Measurements from ENCODE around the gene CFAP251.

The CFAP251 gene

DNA sequence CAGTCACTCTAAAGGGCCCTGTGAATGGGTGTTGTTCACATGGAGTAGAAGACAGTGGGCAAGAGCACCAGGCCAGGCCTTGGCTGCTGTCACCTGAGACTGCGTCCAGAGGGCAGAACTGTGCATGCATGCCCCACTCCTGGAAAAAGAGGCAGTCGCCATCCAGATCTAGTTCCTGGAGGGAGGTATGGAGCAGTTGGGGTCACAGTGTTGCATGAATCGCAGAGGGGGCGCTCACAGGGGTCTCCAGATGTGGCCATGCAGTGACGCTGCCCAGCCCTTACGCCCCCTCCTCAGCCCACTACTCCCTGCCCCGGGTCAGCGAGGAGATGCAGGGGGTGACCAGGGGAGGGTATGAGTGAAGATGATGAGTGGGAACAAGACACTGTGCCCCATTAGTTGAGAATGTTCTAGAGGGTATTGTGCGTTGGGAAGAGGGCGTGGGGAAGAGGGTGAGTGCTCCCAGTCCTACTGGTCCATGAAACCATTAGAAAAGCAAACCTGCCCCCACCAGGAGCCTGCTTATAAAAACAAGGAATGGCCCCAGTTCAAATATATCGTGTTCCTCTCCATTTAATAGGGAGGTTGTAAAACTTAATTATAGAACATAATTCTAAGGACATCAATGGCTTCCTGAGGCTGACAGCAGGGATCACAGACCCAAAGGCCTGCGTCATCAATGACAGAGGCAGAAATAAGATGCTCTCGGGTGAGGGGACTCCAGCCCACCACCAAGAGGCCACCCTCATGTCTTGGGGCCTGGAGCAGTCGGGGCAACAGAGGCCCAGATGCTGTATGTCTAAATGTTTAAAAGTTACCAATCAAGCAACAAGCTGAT lies 71.1 kb downstream of the CFAP251 start:
- no peak for DNase-seq
- in situ Hi-C loops (cut with HindIII; ENCODE audit: low pct_ligation_motif_present, low pct_unique_long_range_greater_than_20kb, low sequenced_read_pairs), result no loop called here

DNA sequence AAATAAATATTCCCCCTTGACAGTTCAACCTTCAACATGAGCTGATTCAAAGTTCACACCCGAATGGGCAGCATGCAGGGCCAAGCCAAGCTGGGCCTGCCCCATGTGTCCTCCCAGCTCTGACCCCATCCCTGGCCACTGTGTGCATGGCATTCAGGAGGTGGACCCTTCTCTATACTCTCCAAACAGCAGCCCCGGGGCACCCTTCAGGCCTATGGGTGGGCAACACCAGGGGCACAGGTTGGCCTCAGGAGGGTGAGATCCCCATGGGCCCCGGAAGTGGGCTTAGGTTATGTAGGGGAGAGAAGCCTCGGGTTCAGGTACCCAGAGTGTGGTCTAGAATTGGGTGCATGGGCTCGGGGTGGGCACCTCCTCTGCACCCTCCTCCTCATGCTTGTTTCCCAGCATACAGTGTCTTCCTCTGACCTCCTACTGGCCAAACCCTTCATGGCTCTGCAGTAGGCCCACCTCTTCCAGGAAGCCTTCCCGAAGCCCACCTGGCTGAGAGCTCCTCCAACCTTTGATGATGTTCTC lies 71.8 kb downstream of the CFAP251 start:
- no peak for DNase-seq
- in situ Hi-C loops (cut with HindIII; ENCODE audit: low pct_ligation_motif_present, low pct_unique_long_range_greater_than_20kb, low sequenced_read_pairs), result no loop called here

DNA sequence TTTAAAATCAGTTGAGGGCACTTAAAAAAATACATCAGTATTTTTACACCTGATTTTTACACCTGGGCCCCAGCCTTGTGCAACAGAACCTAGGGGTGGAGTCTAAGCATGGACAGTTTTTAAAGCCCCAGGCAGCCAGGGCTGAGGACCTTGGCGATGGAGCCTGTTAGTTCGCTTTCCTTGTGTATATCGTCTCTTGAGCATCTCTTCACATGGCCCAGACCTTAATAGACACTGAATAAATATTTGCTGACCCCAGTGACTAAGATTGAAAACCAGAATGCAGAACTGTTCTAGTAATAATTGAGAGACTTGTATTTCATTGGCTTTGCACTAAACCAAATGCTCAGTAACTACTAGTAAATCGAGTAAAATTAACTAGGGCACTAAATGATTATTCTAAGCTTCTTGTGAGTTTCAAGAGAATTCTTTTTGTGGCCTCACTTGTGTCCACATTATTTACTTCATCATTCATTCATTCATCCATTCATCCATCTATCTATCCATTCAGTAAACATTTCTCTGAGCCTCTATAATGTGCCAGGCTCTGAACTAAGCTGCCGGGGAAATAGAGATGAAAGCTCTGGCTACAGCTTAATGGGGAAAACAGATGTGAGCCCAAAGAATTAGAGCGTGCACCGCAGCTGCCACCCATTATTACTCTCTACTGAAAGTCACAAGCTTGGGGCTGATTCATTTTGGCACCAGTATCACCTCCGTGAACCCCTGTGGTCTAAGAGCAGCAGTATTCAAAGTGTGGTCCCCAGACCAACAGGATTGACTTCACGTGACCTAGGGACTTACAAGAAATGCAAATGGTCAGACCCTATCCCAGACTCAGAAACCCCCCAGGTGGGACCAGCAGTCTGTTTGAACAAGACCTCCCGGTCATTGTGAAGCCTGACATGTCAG lies 72.6 kb downstream of the CFAP251 start:
- in situ Hi-C loops (cut with HindIII; ENCODE audit: low pct_ligation_motif_present, low pct_unique_long_range_greater_than_20kb, low sequenced_read_pairs), result no loop called here
- no peak for DNase-seq

DNA sequence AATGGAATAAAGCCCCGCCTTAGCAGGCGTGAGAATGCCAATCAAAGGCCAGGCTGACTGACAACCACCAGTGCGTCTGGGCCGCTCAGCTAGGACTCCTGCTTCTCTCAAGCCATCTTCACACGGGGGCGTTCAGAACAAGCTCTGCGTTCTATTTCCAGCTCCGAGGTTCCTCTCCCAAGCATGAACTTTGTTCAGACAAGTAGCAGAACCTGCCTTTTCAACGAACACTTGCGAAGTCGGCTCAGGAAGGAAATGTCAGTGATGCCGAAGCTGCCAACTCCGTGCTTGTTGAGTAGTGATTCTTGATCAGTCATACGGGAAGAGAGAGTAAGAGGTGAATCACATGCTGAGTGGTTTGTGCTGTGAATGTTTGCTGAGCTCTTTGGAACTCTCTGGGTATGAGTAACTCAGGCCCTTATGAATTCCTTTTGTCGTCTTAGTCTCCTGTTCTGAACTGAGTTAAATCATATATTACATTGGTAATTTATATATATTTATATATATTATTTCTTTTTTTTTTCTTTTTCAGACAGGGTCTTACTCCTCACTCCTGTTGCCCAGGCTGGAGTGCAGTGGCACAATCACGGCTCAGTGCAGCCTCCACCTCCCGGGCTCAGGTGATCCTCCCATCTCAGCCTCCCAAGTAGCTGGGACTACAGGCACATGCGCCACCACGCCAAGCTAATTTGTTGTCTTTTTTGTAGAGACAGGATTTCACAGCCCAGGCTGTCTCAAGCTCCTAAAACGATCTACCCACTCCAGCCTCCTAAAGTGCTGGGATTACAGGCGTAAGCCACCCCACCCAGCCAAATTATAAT lies 73.9 kb downstream of the CFAP251 start:
- in situ Hi-C loops (cut with HindIII; ENCODE audit: low pct_ligation_motif_present, low pct_unique_long_range_greater_than_20kb, low sequenced_read_pairs), result no loop called here
- peak; percentile 99 for DNase-seq

DNA sequence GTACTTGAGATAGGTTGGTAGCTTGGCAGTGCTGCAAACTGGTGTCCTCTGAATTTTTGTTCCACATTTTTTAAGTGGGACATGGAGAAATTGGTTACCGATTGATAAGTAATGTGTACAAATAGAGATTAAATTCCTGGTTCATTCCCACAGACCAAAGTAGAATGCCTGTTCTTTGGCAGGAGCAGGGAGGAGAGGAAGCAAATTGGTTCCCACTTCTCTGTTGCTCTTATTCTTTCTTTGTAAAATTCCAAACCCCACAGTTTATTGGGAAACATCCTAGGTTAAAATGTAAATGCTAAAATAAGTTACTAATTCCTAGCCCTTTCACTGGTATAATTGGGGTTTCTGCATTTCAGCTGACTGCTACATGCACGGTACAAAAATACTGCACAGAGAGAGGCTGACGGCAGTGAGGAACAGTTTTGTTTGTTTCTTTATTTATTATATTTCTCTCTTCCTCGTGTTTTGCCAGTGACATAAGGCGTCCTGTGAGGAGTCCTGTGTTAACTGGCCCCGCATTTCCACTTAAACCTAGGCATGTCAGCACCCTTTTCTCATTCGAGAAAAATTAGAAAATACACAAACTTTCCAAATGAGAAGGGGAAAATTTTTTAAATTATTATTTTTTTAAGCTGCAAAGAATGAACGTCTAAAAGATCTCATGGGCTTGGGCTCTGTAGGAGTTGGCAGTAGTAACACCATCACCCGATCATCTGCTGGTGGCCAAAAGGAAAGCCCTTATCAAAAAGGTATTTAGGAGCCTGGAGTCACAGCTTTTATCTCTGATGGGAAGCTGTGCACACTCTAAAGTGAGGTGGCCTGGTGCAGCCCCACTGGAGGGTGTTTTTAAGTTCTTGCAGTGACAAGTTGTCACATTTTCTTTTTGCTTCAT lies 77.9 kb downstream of the CFAP251 start:
- in situ Hi-C loops (cut with HindIII; ENCODE audit: low pct_ligation_motif_present, low pct_unique_long_range_greater_than_20kb, low sequenced_read_pairs), result no loop called here
- peak; percentile 32 for DNase-seq

DNA sequence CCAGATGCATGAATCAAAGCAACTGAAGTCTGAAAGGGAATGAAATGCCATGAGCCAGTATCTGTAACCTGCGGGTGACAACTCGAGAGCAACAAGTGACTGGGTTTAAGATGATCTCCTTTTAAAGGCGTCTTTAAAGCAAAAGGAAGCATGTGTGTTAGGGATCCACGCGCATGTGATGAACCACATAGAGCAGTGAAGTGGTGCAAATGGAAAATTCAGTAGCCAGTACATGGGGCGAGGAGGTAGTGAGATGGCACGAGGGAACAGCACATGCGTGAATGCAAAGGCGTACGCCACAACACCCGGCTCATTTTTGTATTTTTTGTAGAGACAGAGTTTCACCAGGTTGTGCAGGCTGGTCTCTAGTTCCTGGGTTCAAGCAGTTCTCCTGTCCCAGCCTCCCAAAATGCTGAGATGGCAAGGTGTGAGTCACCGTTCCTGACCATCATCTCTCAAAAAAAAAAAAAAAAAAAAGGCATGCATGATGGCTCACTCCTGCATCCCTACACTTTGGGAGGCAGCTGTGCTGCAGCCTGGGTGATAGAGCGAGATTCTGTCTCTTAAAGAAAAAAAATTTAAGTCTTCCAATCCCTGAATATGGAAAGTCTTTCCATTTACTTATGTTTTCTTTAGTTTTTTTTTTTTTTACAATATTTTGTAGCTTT lies 78.7 kb downstream of the CFAP251 start:
- in situ Hi-C loops (cut with HindIII; ENCODE audit: low pct_ligation_motif_present, low pct_unique_long_range_greater_than_20kb, low sequenced_read_pairs), result no loop called here
- peak; percentile 37 for DNase-seq

DNA sequence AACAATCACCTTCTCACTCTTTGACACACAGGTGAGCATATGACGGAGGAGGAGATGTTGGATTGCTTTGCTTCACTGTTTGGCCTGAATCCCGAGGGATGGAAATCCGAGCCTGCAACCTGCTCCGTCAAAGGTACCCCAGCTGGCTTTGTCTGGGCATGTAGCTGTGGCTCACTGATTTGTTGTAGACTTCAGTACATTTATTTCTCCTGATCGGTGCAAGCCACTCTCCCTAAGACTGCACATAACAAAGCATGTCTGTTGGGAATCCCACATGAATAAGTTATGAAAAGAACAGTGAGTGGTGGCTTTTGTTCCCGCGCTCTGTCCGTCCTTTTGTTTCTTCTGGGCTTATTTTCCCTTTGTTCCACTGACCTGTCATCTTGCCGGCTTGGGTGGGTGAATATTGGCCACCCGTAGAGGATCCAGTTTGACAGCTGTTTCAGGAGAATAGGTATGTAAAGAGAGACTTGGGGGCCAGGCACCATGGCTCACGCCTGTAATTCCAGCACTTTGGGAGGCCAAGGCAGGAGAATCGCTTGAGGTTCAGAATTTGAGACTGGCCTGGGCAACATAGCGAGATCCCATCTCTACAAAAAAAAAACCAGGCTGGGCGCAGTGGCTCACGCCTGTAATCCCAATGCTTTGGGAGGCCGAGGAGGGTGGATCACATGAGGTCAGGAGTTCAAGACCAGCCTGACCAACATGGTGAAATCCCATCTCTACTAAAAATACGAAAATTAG lies 83.2 kb downstream of the CFAP251 start:
- in situ Hi-C loops (cut with HindIII; ENCODE audit: low pct_ligation_motif_present, low pct_unique_long_range_greater_than_20kb, low sequenced_read_pairs), result no loop called here

DNA sequence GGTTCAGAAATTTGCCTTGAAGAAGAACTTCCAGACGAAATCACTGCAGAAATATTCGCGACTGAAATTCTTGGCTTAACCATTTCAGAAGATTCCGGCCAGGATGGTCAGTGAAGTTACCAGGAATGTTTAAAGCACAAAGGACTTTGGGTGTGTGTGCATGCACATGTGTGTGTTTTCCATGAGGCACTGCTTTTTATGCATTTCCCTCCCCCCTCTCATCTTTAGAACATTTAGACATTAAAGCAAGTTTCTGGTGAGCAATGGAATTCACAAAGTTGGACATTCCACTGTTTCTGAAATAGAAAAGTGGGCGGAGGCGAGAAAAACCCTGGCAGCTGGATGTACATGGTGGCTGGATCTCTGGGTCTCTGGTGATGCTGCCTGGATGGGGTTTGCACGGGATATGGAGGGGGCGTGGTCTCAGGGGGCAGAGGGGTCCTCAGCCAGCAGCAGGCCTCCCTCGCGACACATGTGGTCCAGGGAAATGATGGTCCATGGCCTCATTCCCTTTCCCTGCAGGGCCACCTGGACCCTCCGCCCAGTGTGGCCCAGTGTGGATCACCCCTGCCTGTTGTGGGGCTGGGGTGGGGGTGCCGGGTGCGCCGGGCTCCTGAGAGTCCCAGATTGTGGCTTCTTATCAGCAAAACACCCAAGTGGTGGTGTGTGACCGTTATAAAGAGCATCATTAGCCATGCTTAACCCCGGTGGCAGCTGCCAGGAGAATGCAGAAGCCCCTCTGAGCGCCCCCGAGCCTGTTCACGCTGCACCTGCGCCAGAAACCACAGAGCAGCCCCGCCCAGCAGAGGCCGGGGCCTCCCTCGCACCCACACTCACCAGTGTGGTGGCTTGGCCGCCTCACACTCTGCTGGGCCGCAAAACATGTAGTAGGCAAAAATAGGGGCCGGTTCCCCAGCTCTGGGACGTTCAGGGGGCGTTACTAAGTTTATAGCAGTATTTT lies 85.5 kb downstream of the CFAP251 start:
- DNase-seq, result no peak
- in situ Hi-C loops (cut with HindIII; ENCODE audit: low pct_ligation_motif_present, low pct_unique_long_range_greater_than_20kb, low sequenced_read_pairs), result no loop called here

More for the DNA sequence above, 83.2 kb downstream of the CFAP251 start:
- no peak for DNase-seq

DNA sequence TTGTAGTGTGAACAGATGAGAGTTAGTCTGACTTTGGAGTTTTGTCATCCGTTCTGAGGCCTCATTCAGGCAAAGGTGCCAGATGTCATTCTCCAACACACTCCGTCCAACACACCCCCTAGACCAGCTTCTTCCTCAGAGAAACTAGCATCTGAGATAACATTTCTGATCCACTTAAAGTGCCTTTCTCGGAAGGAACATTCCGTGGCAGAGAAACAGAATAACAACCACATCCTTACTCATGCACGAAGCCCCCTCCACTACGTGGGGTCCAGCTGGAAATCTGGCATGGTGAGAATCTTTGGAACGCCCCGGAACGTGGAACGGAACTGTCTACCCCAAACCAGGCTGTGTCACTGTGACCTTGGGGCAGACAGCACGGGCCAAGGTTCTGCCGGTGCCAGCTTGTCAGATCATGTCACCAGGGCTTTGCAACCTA lies 86.3 kb downstream of the CFAP251 start:
- DNase-seq, result no peak
- in situ Hi-C loops (cut with HindIII; ENCODE audit: low pct_ligation_motif_present, low pct_unique_long_range_greater_than_20kb, low sequenced_read_pairs), result no loop called here

DNA sequence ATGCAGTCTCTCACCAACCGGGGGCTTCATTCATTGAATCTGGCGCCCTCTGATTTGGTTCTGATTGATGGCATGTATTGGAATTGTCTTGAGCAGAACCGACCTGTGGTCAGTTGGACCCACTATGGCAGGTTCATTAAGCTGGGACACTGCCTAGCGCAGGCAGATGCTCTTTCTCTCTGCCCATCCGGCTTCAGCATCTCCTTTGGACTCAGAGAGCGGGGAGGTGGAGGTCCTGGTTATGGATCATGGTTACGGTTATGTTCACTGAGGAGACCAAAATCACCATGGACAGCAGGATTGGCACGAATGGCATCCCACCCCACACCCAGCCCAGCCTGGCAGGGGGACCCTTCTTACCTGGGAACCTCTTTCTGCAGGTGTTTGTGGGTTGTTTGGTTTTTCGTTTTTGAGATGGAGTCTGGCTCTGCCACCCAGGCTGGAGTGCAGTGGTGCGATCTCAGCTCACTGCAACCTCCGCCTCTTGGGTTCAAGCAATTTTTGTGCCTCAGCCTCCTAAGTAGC lies 86.9 kb downstream of the CFAP251 start:
- in situ Hi-C loops (cut with HindIII; ENCODE audit: low pct_ligation_motif_present, low pct_unique_long_range_greater_than_20kb, low sequenced_read_pairs), result no loop called here
- no peak for DNase-seq

DNA sequence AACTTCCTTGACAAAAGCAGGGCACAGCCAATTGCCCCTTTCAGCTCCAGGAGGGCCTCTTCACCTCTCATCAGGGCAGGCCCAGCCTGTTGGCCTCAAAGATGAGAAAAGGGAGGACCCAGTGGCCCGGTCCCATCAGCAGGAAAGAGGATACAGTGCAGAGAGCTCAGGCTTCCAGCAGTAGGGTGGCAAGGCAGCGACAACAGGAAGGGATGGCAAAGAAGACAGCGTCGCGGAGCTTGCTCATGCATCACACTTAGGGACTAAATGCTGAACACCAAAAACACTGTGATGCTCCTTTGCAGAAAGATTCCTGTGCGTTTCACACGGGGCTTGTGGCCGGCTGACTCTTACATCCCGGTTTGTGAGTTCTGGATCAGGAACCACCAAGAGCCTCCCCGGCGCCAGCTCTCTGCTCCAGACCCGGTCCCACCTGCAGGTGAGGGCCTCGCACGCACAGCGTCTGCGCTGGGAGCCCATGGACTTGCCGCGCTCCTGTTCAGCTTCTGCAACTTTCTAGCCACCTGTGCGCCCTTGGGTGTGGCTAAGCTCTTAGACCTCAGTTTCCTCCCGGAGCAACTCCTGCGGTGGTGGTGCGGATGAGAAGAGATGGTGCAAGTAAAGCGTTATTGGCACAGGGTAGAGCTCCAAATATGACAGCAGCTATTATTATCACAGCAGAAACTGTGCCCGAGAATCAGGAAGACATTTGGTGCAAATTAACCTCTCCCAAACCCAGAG lies 88.0 kb downstream of the CFAP251 start:
- DNase-seq, result no peak
- in situ Hi-C loops (cut with HindIII; ENCODE audit: low pct_ligation_motif_present, low pct_unique_long_range_greater_than_20kb, low sequenced_read_pairs), result no loop called here

DNA sequence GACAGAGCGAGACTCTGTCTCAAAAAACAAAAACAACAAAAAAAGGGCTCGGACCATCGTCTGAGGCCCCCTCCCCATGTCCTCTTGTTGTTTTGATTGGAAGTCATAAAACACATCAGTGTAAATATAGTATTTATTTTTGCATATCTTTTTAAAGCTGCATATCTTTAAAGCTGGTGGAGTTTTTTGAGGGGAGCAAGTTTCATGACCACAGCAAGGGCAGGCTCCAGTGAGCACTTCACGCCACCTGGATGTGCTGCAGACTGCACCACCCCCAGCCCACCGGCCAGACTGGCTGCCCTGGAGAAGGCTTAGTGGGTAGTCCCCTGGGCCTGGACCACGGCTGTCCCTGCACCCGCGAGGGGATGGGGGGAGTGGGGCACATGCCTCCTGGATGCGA lies 91.3 kb downstream of the CFAP251 start:
- in situ Hi-C loops (cut with HindIII; ENCODE audit: low pct_ligation_motif_present, low pct_unique_long_range_greater_than_20kb, low sequenced_read_pairs), result no loop called here
- no peak for DNase-seq

DNA sequence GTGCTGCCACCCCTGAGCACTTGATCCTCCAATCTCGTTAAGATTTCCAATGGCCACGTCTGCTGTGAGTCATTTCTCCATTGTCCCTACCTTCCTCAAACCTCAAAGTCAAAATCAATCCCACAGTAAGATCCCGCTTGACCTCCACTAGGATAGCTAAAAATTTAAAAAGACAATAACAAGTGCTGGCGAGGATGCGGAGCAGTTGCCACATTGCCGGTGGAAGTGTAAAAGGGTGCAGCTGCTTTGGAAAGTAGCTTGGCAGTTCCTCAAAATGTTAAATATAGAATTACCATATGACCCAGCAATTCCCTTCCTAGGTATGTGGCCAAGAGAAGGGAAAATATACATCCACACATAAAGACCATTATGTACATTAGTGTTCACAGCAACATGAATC lies 93.8 kb downstream of the CFAP251 start:
- no peak for DNase-seq
- in situ Hi-C loops (cut with HindIII; ENCODE audit: low pct_ligation_motif_present, low pct_unique_long_range_greater_than_20kb, low sequenced_read_pairs), result no loop called here

DNA sequence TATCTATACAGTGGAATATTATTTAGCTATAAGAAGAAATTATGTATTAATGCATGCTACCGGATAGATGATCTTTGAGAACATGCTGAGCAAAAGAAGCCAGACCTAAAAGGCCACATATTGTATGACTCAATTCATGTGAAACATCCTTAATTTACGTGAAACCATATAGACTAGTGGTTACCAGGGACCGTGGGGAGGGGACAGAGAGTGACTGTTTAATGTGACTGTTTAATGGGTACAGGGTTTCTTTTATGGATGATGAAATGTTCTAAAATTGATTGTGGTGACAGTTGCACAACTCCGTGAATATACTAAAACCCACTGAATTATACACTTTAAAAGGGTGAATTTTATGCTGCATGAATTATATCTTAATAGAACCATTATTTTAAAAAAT lies 94.7 kb downstream of the CFAP251 start:
- in situ Hi-C loops (cut with HindIII; ENCODE audit: low pct_ligation_motif_present, low pct_unique_long_range_greater_than_20kb, low sequenced_read_pairs), result no loop called here
- DNase-seq, result no peak

Measured in ACHN (cell line).